CD4-positive, alpha-beta T cell (primary cell): Measurements from ENCODE around the gene TESK1. TPM values are rescaled to one million over a fixed set of nuclear protein-coding genes. Genes with fewer than 3 reads are reported as not detected.

Experiments used
- ATAC-seq: fragments of 200-7000 bp; cut with Tn5 transposase; one replicate; pipeline ENCODE4 v1.10.0; 2022; ENCODE audit warnings: mild to moderate bottlenecking; ENCODE audit not compliant: poor library complexity
- CTCF ChIA-PET: fragments of 350-600 bp; sonication (Branson Sonifier 250); formaldehyde crosslinking; loops from one replicate; lab custom pipeline; 2021; ENCODE audit warnings: antibody characterized with exemption, inconsistent platforms; lab: Charles Lee
- POLR2A ChIA-PET: fragments of 350-600 bp; sonication (Branson Sonifier 250); formaldehyde crosslinking; loops from one replicate; lab custom pipeline; 2021; ENCODE audit warnings: antibody characterized with exemption, inconsistent platforms; lab: Charles Lee
- DNase-seq, 14 experiments: peaks; one replicate each; pipeline ENCODE4 v3.0.0-alpha.2; 2013 to 2020; ENCODE audit warnings: mixed read lengths in 2 of 14
- H3K27ac ChIP-seq, 2 donors: one replicate each; pipeline versions ENCODE4 v1.5.1 to v1.7.0; 2013; ENCODE audit warnings: low read length in 2 of 2, low read depth in 1 of 2, mild to moderate bottlenecking in 1 of 2
- H3K27me3 ChIP-seq, 2 experiments: 1 replicate in 1 of 2; 2 replicates in 1 of 2; pipeline versions ENCODE4 v1.6.1 to v1.7.0; 2013; ENCODE audit warnings: low read length in 2 of 2, control low read depth in 1 of 2, mild to moderate bottlenecking in 1 of 2, moderate library complexity in 1 of 2; ENCODE audit not compliant: insufficient read depth in 2 of 2, control insufficient read depth in 1 of 2
- H3K36me3 ChIP-seq: one replicate; pipeline ENCODE4 v1.6.1; 2013; ENCODE audit warnings: low read length, control low read depth; ENCODE audit not compliant: insufficient read depth
- H3K4me1 ChIP-seq: one replicate; pipeline ENCODE4 v1.6.1; 2013; ENCODE audit warnings: low read length, control low read depth; ENCODE audit not compliant: insufficient read depth
- H3K4me3 ChIP-seq: one replicate; pipeline ENCODE4 v1.5.1; 2013; ENCODE audit warnings: mild to moderate bottlenecking, low read length, moderate library complexity
- H3K9me3 ChIP-seq, 2 experiments: 1 replicate in 1 of 2; 2 replicates in 1 of 2; pipeline versions ENCODE4 v1.6.1 to v1.7.0; 2013; ENCODE audit warnings: low read length in 2 of 2, mild to moderate bottlenecking in 2 of 2, control low read depth in 1 of 2, moderate library complexity in 1 of 2; ENCODE audit not compliant: control insufficient read depth in 1 of 2, insufficient read depth in 1 of 2
- H3K27ac Mint-ChIP-seq: one replicate; pipeline ENCODE4 v1.8.0; 2020; ENCODE audit warnings: mixed read lengths
- H3K27me3 Mint-ChIP-seq: one replicate; pipeline ENCODE4 v1.8.0; 2021; ENCODE audit warnings: mixed read lengths
- H3K36me3 Mint-ChIP-seq: one replicate; pipeline ENCODE4 v1.8.0; 2021; ENCODE audit warnings: low read depth, mixed read lengths
- H3K4me1 Mint-ChIP-seq: one replicate; pipeline ENCODE4 v1.8.0; 2021; ENCODE audit warnings: low read depth, mixed read lengths
- H3K4me3 Mint-ChIP-seq: one replicate; pipeline ENCODE4 v1.8.0; 2020; ENCODE audit warnings: mild to moderate bottlenecking, mixed read lengths
- H3K9me3 Mint-ChIP-seq: one replicate; pipeline ENCODE4 v1.8.0; 2020; ENCODE audit warnings: mixed read lengths
- intact Hi-C, 2 experiments: fragments of 100-400 bp; cut with DNase I in 1 of 2; cut with micrococcal nuclease in 1 of 2; formaldehyde crosslinking; loops; one replicate each; pipeline versions ENCODE4 v1.15.1 to v1.9.0; 2023 to 2025; cut with DNase I, micrococcal nuclease
- total RNA-seq, 174 experiments: library from RNA in 2 of 174; stranded (reverse) in 2 of 174; gene quantifications; one replicate each; pipeline ENCODE4 v1.2.3 and lab custom pipeline; 2021 to 2026
- TF ChIP-seq, protein P1 (sequence below): fragments of 200-600 bp; IDR thresholded peaks from one replicate; pipeline ENCODE4 v1.8.0; 2022; ENCODE audit warnings: antibody characterized with exemption, mild to moderate bottlenecking

Gene TESK1
- total RNA-seq, 2 experiments from 2014 or later, result 18.5 to 18.6 TPM

GRCh38 chr9:35556776-35557175, 48.3 kb upstream of the TESK1 start:
- Histone ChIP-seq H3K36me3 (no peaks in the 10 kb centered on the region), H3K27ac (no peak overlapping the region), H3K4me1 (no peaks in the 10 kb centered on the region), H3K4me3 (no peak overlapping the region), H3K9me3 (no peaks in the 10 kb centered on the region), H3K27me3 (no peaks in the 10 kb centered on the region)
- Mint-ChIP-seq H3K4me1 (no peaks in the 10 kb centered on the region), H3K4me3 (no peak overlapping the region), H3K27ac (no peak overlapping the region), H3K9me3 (no peaks in the 10 kb centered on the region), H3K36me3 (no peaks in the 10 kb centered on the region), H3K27me3 (no peaks in the 10 kb centered on the region)
- CTCF ChIA-PET, result no interaction called here
- DNase-seq (no peak), ATAC-seq (no peak)
- POLR2A ChIA-PET, result no interaction called here
- intact Hi-C loops, result no loop called here
- TF ChIP-seq, protein P1, sequence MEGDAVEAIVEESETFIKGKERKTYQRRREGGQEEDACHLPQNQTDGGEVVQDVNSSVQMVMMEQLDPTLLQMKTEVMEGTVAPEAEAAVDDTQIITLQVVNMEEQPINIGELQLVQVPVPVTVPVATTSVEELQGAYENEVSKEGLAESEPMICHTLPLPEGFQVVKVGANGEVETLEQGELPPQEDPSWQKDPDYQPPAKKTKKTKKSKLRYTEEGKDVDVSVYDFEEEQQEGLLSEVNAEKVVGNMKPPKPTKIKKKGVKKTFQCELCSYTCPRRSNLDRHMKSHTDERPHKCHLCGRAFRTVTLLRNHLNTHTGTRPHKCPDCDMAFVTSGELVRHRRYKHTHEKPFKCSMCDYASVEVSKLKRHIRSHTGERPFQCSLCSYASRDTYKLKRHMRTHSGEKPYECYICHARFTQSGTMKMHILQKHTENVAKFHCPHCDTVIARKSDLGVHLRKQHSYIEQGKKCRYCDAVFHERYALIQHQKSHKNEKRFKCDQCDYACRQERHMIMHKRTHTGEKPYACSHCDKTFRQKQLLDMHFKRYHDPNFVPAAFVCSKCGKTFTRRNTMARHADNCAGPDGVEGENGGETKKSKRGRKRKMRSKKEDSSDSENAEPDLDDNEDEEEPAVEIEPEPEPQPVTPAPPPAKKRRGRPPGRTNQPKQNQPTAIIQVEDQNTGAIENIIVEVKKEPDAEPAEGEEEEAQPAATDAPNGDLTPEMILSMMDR, result no peak

DNA sequence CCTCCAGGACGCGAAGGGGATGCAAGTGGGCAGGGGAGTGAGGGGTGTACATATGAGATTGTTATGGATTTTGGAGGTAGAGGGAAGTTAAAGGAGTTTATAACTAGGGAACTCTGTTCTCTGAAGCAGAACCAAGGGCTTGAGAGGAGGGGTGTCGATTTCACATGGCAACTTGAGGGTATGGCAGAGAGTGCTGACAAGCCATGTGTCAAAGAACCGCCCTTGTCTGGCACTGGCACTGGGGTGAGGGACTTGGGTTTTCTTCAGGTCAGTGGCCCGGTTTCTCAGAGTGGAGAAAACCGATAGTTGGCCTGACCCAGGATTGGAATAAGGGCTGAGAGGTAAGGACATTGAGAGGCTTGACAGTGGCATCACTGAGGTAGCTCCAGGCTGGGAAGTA, 47.7 kb upstream of the TESK1 start:
- POLR2A ChIA-PET, result no interaction called here
- Mint-ChIP-seq H3K27ac (no peak overlapping the region), H3K4me1 (no peaks in the 10 kb centered on the region)

DNA sequence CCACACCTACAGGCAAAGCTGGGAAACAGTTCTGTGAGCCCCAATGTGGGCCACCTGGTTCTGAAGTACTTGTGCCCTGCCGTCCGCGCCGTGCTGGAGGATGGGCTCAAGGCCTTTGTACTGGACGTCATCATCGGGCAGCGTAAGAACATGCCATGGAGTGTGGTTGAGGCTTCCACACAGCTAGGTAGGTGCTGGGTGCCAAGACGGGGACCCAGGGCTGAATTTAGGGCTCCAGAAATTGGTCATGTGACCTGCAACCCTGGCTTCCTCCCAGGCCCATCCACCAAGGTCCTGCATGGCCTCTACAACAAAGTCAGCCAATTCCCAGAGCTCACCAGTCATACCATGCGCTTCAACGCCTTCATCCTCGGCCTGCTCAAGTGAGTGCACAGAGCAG, 46.9 kb upstream of the TESK1 start:
- CTCF ChIA-PET, result no interaction called here
- intact Hi-C loops, result no loop called here
- H3K27ac Mint-ChIP-seq, result no peak overlapping the region
- DNase-seq, result no peak
- Histone ChIP-seq H3K27ac (no peak overlapping the region), H3K27me3 (no peaks in the 10 kb centered on the region), H3K9me3 (no peaks in the 10 kb centered on the region), H3K4me1 (no peaks in the 10 kb centered on the region), H3K36me3 (no peaks in the 10 kb centered on the region), H3K4me3 (no peak overlapping the region)
- H3K4me1 Mint-ChIP-seq, result no peaks in the 10 kb centered on the region
- TF ChIP-seq, protein P1, result no peak
- no peak for ATAC-seq
- POLR2A ChIA-PET, result no interaction called here
- H3K36me3 Mint-ChIP-seq, result no peaks in the 10 kb centered on the region
- H3K27me3 Mint-ChIP-seq, result no peaks in the 10 kb centered on the region
- H3K9me3 Mint-ChIP-seq, result no peaks in the 10 kb centered on the region
- H3K4me3 Mint-ChIP-seq, result no peak overlapping the region

More for the DNA sequence above, 47.7 kb upstream of the TESK1 start:
- H3K27ac ChIP-seq, result no peak overlapping the region
- intact Hi-C loops, result no loop called here
- Mint-ChIP-seq H3K36me3 (no peaks in the 10 kb centered on the region), H3K27me3 (no peaks in the 10 kb centered on the region), H3K4me3 (no peak overlapping the region), H3K9me3 (no peaks in the 10 kb centered on the region)
- no peaks in the 10 kb centered on the region for H3K9me3 ChIP-seq
- no peaks in the 10 kb centered on the region for H3K27me3 ChIP-seq
- H3K4me1 ChIP-seq, result no peaks in the 10 kb centered on the region
- no peak for ATAC-seq
- TF ChIP-seq, protein P1, result no peak
- CTCF ChIA-PET, result no interaction called here
- no peaks in the 10 kb centered on the region for H3K36me3 ChIP-seq
- no peak for DNase-seq
- no peak overlapping the region for H3K4me3 ChIP-seq
